Measurements from ENCODE around the gene CSPG4.

The CSPG4 gene

DNA sequence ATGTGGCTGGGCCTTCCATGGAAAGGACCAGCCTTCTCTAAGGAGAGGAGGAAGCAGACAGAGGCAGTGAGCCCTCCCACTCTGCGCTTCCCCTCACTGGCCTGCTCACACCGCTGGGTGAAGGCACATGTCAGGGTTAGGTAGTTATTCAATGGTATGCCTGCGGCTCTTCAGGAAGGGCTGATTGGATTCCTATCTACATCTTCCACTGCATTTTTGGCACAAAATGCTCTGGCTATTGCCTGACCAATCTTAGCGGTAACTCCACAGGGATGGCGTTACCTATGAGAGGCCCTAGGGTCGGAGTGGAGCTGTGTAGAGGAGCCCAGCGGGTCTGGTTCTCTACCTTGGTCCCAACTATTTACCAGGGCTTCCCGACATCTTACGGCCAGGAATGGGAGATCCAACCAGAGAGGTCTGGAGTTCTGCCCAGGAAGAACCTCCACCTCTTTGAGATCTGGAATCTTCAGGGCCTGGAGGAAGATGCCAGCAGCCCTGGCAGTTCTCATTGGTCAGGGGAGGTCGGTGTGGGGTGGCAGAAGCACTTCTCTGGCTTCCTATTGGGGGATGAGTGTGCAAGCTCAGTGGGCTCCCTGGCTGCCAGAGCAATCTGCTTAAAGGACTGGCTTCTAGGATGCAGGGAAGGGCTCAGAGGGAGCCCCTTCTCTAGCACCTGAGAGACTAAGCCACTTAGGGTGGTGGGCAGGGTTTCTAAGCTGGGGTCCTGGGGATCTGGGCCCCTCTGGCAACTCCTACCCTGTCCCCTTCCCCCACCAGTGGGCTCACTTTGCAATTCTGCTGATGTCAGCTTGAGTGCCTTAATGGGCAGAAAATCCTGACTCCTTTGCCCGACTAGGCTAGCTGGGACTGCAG is 40.7 kb downstream of the CSPG4 start:
- no peak for DNase-seq
- H3K9me2 ChIP-seq (replicated peaks; ENCODE audit: insufficient read depth, low read length), result no peaks in the 10 kb centered on the region
- H4K20me1 ChIP-seq (ENCODE audit: insufficient read depth, low read length), result no peaks in the 10 kb centered on the region
- H3K27me3 ChIP-seq (replicated peaks; ENCODE audit: insufficient read depth, low read length), result no peaks in the 10 kb centered on the region; the same call in 1 of the 2 replicates
- H3K4me2 ChIP-seq (ENCODE audit: low read depth, low read length), result no peak overlapping the region
- H2AFZ ChIP-seq (ENCODE audit: low read length), result no peak overlapping the region
- H3K9ac ChIP-seq (ENCODE audit: low read length), result no peak overlapping the region
- H3K4me1 ChIP-seq (ENCODE audit: low read length), result no peaks in the 10 kb centered on the region
- TF ChIP-seq EZH2phosphoT487 (IDR thresholded peaks at IDR 0.05; ENCODE audit: low read length), result no peak
- no peak for TF ChIP-seq EZH2 (optimal IDR thresholded peaks at IDR 0.05; ENCODE audit: low read depth, low read length)
- no peak for TF ChIP-seq CTCF (IDR thresholded peaks at IDR 0.05; ENCODE audit: low read length)
- no peaks in the 10 kb centered on the region for H3K79me2 ChIP-seq (ENCODE audit: low read length)
- H3K9me3 ChIP-seq (replicated peaks; ENCODE audit: insufficient read depth, low read length), result no peaks in the 10 kb centered on the region
- H3K4me3 ChIP-seq (ENCODE audit: low read length), result no peak overlapping the region
- H3K36me3 ChIP-seq (replicated peaks; ENCODE audit: insufficient read depth, low read length), result no peaks in the 10 kb centered on the region
- H3F3A ChIP-seq (ENCODE audit: insufficient read depth, low read length), result no peaks in the 10 kb centered on the region
- H3K27ac ChIP-seq (ENCODE audit: low read length), result no peak overlapping the region

DNA sequence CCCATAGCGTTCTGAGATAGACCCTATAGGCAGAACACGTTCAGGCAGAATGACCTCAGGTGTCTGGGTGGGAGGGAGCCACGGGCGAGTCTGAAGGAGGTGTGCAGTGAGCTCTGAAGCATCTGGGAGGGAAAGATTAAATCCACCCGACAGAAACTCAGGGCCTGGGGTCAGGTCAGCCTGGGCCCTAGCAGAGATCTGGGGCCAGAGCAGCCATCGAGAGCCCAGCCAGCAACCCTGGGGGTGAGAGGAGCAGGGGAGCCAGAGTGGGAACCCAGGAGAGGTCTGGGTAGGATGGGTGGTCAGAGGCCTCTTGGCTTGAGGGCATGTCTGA is 42.8 kb downstream of the CSPG4 start:
- Histone ChIP-seq H3K9me2 (replicated peaks; ENCODE audit: insufficient read depth, low read length) (no peaks in the 10 kb centered on the region), H3K4me2 (ENCODE audit: low read depth, low read length) (no peak overlapping the region), H3K27me3 (replicated peaks; ENCODE audit: insufficient read depth, low read length) (peaks cover 2% of the 10 kb centered on the region; the same call in 1 of the 2 replicates), H3K4me1 (ENCODE audit: low read length) (no peaks in the 10 kb centered on the region), H2AFZ (ENCODE audit: low read length) (no peak overlapping the region), H3K27ac (ENCODE audit: low read length) (no peak overlapping the region), H3K36me3 (replicated peaks; ENCODE audit: insufficient read depth, low read length) (no peaks in the 10 kb centered on the region), H3F3A (ENCODE audit: insufficient read depth, low read length) (no peaks in the 10 kb centered on the region), H3K9ac (ENCODE audit: low read length) (no peak overlapping the region), H3K4me3 (ENCODE audit: low read length) (no peak overlapping the region), H3K9me3 (replicated peaks; ENCODE audit: insufficient read depth, low read length) (no peaks in the 10 kb centered on the region), H4K20me1 (ENCODE audit: insufficient read depth, low read length) (no peaks in the 10 kb centered on the region), H3K79me2 (ENCODE audit: low read length) (no peaks in the 10 kb centered on the region)
- no peak for DNase-seq
- TF ChIP-seq CTCF (IDR thresholded peaks at IDR 0.05; ENCODE audit: low read length), result no peak
- TF ChIP-seq EZH2phosphoT487 (IDR thresholded peaks at IDR 0.05; ENCODE audit: low read length), result no peak
- TF ChIP-seq EZH2 (optimal IDR thresholded peaks at IDR 0.05; ENCODE audit: low read depth, low read length), result no peak

GRCh38 chr15:75669191-75669878 is 43.3 kb downstream of the CSPG4 start:
- Histone ChIP-seq H3K36me3 (replicated peaks; ENCODE audit: insufficient read depth, low read length) (no peaks in the 10 kb centered on the region), H3K9ac (ENCODE audit: low read length) (no peak overlapping the region), H2AFZ (ENCODE audit: low read length) (no peak overlapping the region), H3K4me2 (ENCODE audit: low read depth, low read length) (no peak overlapping the region), H3K27ac (ENCODE audit: low read length) (no peak overlapping the region), H3K9me3 (replicated peaks; ENCODE audit: insufficient read depth, low read length) (no peaks in the 10 kb centered on the region), H3K9me2 (replicated peaks; ENCODE audit: insufficient read depth, low read length) (no peaks in the 10 kb centered on the region), H3K4me1 (ENCODE audit: low read length) (no peaks in the 10 kb centered on the region), H3K79me2 (ENCODE audit: low read length) (no peaks in the 10 kb centered on the region), H4K20me1 (ENCODE audit: insufficient read depth, low read length) (no peaks in the 10 kb centered on the region), H3K27me3 (replicated peaks; ENCODE audit: insufficient read depth, low read length) (peaks cover 2% of the 10 kb centered on the region; the same call in 1 of the 2 replicates), H3F3A (ENCODE audit: insufficient read depth, low read length) (no peaks in the 10 kb centered on the region), H3K4me3 (ENCODE audit: low read length) (no peak overlapping the region)
- TF ChIP-seq EZH2phosphoT487 (IDR thresholded peaks at IDR 0.05; ENCODE audit: low read length) (no peak), CTCF (IDR thresholded peaks at IDR 0.05; ENCODE audit: low read length) (no peak), EZH2 (optimal IDR thresholded peaks at IDR 0.05; ENCODE audit: low read depth, low read length) (no peak)
- DNase-seq, result no peak

Data from MM.1S (cell line).